Neuron (in vitro differentiated cells): ENCODE measurements around the gene CAPN5.

ENCODE experiments used
- H2AFZ ChIP-seq: one replicate; pipeline ENCODE4 v1.6.1; 2013; ENCODE audit warnings: low read depth, mild to moderate bottlenecking, inconsistent platforms, low read length, moderate library complexity
- H3K27me3 ChIP-seq: one replicate; pipeline ENCODE4 v1.6.1; 2013; ENCODE audit warnings: low read length; ENCODE audit not compliant: insufficient read depth
- H3K36me3 ChIP-seq: one replicate; pipeline ENCODE4 v1.6.1; 2013; ENCODE audit warnings: low read length; ENCODE audit not compliant: insufficient read depth
- H3K4me1 ChIP-seq: one replicate; pipeline ENCODE4 v1.6.1; 2013; ENCODE audit warnings: low read length; ENCODE audit not compliant: insufficient read depth
- H3K4me3 ChIP-seq: 2 replicates; pipeline ENCODE4 v1.5.1; 2013; ENCODE audit warnings: mild to moderate bottlenecking, low read length, moderate library complexity
- H3K9me3 ChIP-seq: one replicate; pipeline ENCODE4 v1.6.1; 2013; ENCODE audit warnings: low read length

The CAPN5 gene

DNA sequence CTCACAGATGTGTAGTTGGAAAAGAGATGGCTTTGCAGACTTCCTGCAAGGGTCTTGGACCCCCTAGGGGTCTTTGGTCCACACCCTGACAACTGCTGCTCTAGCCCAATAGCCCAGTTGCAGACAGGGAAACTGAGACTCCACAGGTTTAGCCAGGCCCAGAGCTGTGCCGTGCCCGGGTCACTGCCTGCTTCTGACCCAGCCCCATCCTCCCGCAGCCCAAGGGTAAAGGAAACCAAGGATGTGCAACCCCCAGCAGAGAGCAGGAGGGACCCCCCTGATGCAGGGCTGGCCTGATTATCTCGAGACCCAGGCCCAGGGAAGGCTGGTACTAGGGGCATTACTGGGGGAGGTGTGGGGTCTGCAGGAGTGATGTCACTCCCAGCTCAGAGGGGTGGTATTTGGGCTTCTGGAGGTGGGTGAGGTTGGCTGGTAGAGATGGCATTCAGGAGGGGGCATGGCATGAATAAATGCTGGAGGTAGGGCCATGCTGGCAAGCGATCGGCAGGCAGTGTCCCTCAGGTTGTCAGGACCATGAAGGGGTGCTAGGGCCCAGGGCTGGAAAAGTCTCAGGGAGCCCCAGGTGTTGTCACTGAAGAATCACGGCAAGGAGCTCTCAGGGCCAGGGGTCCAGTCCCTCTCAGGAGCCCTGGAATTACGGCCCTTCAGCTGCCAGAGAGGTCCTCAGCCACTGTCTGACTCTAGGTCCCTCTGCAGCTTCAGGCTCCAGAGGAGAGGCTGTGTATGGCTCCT lies 82.4 kb downstream of the CAPN5 start:
- no peaks in the 10 kb centered on the region for H3K9me3 ChIP-seq

DNA sequence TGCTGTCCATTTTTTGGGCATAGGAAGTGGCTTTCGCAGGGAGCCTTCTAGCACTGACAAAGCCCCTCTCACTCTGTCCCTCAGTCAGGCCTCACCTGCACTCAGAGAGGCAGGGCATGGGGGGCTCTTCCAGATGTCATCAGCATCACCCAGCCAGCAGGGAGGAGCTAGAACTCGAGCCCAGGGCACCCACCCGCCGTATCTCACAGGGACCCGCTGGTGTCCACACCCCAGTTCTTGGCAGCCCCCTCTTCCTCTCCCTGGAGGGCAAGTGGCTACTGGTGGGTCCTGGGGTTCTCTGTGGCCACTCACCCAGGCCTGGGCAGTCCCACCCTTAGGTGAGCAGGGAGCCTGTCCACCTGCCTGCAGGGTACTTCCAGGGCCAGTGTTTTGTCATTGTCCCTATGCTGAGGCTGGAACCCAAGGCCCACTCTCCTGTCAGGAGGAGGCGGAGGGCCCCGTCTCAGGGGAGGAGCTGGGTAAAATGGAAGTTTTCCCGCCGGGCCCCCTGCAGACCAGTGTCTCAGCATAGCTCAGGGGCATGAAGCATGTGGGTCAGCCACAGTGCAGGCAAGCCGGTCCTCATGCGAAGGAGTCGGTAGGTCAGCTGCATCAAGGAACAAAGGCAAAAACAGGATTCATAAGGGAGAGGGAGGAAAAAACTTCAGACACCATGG lies 83.1 kb downstream of the CAPN5 start:
- H3K4me3 ChIP-seq = no peak overlapping the region
- H3K9me3 ChIP-seq = no peaks in the 10 kb centered on the region
- H3K27me3 ChIP-seq = peaks cover 7% of the 10 kb centered on the region
- peaks cover 4% of the 10 kb centered on the region for H3K4me1 ChIP-seq
- no peak overlapping the region for H2AFZ ChIP-seq
- H3K36me3 ChIP-seq = no peaks in the 10 kb centered on the region

More for the DNA sequence above, 82.4 kb downstream of the CAPN5 start:
- no peak overlapping the region for H2AFZ ChIP-seq
- peaks cover 4% of the 10 kb centered on the region for H3K4me1 ChIP-seq
- peaks cover 7% of the 10 kb centered on the region for H3K27me3 ChIP-seq
- no peaks in the 10 kb centered on the region for H3K36me3 ChIP-seq
- no peak overlapping the region for H3K4me3 ChIP-seq

DNA sequence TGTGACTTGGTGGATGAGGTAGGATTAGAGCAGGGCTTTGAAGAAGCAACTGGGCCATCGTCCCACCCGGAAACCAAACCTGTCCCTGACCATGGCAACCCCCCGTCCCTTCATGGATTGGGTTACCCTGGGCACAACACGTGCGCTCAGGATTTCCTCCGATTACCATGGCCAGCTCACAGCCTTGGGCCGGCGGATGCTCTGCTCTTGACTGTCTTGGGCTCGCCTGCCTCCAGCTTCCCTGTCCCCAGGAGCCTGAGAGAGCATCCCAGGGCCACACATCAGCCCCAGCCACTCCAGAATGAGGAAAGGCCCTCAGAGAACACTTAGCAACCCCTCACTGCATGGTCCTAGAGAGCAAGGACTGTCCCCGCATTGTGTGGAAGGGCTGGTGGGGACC lies 84.1 kb downstream of the CAPN5 start:
- H3K9me3 ChIP-seq = no peaks in the 10 kb centered on the region
- H3K36me3 ChIP-seq = no peaks in the 10 kb centered on the region

DNA sequence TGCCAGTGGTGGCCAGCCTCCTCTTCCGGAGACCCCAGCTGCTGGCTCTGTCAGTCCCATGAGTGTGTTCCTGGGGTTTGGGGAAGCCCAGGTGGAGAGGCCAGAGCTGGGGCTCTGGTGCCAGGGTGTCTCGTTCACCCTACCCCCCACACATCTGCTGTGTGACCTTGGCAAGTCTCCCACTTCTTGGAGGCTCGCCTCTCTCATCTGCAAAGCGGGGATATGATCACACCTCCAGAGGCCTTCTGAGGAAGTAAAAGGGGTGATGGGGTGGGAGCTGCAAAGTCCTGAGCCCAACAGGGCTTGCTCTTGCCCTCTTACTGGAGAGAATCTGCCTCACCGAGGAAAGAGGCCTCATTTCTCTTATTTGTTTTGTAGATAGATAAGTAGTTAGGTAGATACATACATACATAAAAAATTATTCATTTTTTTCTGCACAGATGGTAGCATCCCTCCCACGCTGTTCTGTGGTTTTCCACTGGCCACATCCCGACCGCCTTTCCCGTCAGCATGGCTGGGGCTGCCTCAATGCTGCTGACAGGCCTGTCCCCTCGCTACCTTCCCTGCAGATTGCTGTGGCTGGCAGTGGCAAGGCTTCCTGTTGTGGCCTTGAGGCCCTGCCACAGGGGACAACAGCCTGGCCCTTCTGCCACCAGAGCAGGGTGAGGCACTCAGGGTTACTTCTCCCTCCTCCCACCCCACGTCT lies 85.2 kb downstream of the CAPN5 start:
- no peaks in the 10 kb centered on the region for H3K36me3 ChIP-seq
- H2AFZ ChIP-seq = no peak overlapping the region
- peaks cover 4% of the 10 kb centered on the region for H3K4me1 ChIP-seq
- peaks cover 4% of the 10 kb centered on the region for H3K27me3 ChIP-seq
- no peaks in the 10 kb centered on the region for H3K9me3 ChIP-seq
- no peak overlapping the region for H3K4me3 ChIP-seq

More for the DNA sequence above, 84.1 kb downstream of the CAPN5 start:
- Histone ChIP-seq H3K4me1 (peaks cover 4% of the 10 kb centered on the region), H3K4me3 (no peak overlapping the region), H3K27me3 (peaks cover 7% of the 10 kb centered on the region), H2AFZ (no peak overlapping the region)

DNA sequence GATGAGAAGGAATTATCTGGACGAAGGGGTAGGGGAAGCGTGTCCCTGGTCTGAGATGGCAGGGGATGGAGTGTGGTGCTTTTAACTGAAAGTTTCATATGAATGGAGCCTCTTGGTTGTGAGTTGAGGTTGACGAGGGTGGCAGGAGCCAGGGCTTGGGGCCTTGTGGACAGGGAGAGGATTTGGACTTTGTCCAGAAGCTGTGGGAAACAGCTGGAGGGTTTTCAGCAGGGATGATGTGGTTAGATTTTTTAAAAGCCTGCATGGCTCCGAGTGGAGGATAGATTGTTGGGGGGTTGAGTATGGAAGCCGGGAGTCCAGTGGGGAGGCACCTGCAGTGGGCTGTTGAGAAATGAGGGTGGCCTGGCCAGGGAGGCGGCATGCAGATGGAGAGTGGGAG lies 86.1 kb downstream of the CAPN5 start:
- Histone ChIP-seq H2AFZ (no peak overlapping the region), H3K4me3 (no peak overlapping the region), H3K27me3 (peaks cover 4% of the 10 kb centered on the region), H3K4me1 (peaks cover 4% of the 10 kb centered on the region), H3K9me3 (no peaks in the 10 kb centered on the region), H3K36me3 (no peaks in the 10 kb centered on the region)

DNA sequence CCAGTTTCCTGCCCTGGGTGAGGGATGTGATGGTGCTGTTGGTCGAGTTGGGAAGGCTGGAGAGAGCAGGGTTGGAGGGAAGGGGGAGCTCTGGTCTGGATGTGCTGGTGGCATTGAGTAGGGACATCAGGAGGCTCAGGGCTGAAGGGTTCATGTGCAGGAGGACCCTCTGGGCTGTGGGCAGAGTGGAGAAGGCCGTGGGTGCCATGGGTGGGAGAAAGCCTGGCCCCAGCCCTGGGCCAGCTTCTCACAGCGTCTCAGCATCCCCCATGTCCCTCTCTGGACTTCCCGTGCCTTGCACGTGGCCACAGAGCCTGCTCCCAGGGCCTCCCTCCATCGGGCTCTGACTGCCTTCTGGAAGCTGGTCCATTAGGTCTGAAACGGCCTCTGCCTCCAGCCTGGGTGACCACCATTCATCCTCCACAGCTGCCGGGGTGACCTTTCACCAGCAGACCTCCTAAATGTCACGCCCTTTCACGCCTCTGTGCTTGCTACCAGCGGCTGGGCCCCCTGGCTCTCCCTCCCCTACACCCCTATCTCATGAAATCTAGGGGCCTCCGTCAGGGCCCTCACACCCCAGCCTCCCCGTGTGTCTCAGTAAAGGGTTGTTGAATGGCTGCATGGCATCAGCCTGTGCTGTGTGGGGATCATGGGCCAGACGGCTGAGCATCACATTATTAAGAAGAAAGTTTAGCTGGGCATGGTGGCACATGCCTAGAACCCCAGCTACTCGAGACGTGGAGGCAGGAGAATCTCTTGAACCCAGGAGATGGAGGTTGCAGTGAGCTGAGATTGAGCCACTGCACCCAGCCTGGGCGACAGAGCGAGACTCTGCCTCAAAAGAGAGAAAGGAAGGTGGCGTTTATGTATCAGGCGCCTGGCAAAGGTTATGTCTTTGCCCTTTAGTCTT lies 86.8 kb downstream of the CAPN5 start:
- Histone ChIP-seq H3K4me3 (no peak overlapping the region), H3K4me1 (no peaks in the 10 kb centered on the region), H3K36me3 (no peaks in the 10 kb centered on the region), H3K27me3 (no peaks in the 10 kb centered on the region), H2AFZ (no peak overlapping the region), H3K9me3 (no peaks in the 10 kb centered on the region)

DNA sequence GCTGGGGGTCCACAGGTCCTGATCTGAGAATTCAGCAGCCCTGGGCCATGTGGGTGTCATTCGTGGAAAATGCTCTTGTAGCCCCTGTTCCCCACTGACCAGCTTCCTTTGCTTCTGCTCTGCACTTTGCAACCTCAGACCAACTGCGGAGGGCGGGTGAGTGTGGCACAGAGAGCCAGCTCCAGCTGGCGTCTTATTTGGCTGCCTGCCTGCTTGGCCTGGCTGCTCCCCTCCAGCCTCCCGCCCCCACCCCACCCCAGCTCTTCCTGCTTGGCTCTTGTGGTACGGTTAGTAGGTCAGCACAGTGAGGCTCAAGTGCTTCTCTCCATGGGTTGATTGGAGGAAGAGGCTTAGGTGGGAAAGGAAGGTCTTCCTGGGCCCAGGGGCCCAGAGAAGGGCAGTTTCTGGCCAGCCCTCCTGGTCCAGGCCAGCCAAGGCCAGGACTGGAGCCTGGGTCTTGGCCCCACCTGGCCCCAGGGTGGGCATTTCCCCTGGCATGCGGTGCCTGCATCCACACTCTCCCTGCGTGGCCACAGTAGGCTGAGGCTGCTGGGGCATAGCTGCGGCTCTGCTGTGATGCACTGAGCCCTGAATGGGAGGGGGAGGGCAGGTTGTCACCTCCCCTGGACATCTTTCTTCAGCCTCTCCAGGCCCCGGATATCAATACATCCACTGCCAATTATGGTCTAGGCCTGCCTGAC lies 87.8 kb downstream of the CAPN5 start:
- Histone ChIP-seq H3K9me3 (no peaks in the 10 kb centered on the region), H3K36me3 (no peaks in the 10 kb centered on the region), H3K4me1 (no peaks in the 10 kb centered on the region), H3K27me3 (no peaks in the 10 kb centered on the region), H2AFZ (no peak overlapping the region), H3K4me3 (no peak overlapping the region)

DNA sequence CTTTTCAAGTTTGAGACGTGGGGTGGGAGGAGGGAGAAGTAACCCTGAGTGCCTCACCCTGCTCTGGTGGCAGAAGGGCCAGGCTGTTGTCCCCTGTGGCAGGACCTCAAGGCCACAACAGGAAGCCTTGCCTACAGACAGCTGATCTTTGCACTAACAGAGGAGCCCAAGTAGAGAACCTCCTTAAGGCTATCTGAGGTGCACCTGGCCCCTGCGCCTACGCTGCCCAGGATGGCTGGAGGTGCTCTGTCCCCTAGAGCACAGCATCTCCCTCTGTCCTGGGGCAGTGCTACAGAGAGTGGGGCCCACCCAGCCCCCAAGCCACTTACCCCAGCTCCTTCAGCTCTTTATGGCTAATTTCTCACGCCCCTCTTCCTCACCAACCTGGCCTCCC lies 88.3 kb downstream of the CAPN5 start:
- Histone ChIP-seq H3K36me3 (no peaks in the 10 kb centered on the region), H3K27me3 (no peaks in the 10 kb centered on the region), H3K4me1 (no peaks in the 10 kb centered on the region), H2AFZ (no peak overlapping the region), H3K4me3 (no peak overlapping the region), H3K9me3 (no peaks in the 10 kb centered on the region)

DNA sequence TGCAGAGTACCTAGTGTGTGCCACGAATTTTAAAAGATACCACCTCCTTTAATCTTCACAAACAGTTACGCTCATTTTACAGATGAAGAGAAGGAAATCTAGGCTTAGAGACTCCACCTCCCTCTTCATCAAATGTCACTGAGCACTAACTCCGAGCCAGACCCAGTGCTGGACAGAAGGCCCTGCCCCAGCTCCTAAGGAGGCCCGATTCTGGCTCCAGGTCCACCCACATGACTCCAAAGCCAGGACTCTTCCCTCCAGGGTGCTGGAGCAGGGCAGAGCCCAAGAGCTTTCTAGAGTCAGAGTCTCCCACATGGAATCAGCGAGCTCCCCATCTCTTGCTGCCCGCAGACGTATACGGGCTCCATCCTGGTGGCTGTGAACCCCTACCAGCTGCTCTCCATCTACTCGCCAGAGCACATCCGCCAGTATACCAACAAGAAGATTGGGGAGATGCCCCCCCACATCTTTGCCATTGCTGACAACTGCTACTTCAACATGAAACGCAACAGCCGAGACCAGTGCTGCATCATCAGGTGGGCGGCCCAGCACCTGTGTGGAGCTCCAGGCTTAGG lies 88.9 kb downstream of the CAPN5 start:
- H3K4me3 ChIP-seq = no peak overlapping the region
- no peaks in the 10 kb centered on the region for H3K27me3 ChIP-seq
- H3K36me3 ChIP-seq = no peaks in the 10 kb centered on the region
- no peaks in the 10 kb centered on the region for H3K4me1 ChIP-seq
- H2AFZ ChIP-seq = no peak overlapping the region
- H3K9me3 ChIP-seq = no peaks in the 10 kb centered on the region

DNA sequence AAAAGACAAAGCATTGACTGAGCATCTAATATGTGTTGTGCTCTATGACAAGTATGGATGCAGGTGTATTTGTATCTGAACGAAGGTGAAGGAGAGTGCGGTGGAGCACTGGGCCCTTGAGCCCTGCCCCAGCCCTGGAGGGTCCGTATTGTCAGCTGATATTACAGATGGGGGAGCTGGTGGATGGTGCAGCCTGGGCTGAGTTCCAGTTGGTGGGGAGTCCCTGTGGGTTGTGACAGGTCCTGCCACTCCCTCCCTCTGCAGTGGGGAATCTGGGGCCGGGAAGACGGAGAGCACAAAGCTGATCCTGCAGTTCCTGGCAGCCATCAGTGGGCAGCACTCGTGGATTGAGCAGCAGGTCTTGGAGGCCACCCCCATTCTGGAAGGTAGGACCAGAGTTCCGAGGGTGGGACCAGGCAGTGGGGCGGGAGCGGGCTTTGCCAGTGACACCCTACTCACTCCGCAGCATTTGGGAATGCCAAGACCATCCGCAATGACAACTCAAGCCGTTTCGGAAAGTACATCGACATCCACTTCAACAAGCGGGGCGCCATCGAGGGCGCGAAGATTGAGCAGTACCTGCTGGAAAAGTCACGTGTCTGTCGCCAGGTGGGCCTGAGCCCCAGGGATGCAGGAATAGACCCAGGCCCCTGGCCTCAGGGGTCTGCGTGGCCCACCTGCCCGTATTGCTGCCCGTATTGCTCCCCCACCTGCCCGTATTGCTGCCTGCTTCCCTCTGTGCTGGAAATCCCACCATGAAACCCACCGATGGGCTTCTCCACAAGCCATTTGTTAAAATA lies 89.8 kb downstream of the CAPN5 start:
- no peak overlapping the region for H3K4me3 ChIP-seq
- H3K4me1 ChIP-seq = no peaks in the 10 kb centered on the region
- H3K36me3 ChIP-seq = no peaks in the 10 kb centered on the region
- H3K9me3 ChIP-seq = peaks cover 2% of the 10 kb centered on the region
- H2AFZ ChIP-seq = no peak overlapping the region
- peaks cover 4% of the 10 kb centered on the region for H3K27me3 ChIP-seq

DNA sequence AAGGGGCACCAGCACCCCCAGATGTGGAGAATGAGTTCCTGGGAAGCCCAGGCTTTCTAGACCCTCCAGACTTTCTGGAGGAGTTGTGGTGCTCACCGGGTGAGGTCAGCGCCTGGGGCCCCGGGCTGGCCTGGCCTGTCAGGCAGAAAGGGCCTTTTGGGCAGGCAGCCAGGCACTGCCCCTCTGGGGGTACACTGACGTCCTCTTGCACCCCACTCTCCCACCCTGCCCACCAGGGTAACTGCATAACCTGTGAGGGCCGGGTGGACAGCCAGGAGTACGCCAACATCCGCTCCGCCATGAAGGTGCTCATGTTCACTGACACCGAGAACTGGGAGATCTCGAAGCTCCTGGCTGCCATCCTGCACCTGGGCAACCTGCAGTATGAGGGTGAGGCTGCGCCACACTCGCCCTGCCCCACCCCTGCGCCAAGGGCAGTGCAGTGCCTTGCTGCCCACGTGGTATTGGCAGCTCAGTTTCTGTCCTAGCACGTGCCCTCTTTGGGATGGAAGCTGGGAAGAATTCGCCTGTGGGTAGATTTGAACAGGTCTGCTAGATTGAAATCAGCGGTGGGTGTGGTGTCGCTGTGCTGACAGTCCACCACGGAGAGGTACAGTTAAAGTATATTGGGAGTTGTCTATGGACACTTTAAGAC lies 91.4 kb downstream of the CAPN5 start:
- no peaks in the 10 kb centered on the region for H3K36me3 ChIP-seq
- H3K4me1 ChIP-seq = no peaks in the 10 kb centered on the region
- H2AFZ ChIP-seq = no peak overlapping the region
- H3K4me3 ChIP-seq = no peak overlapping the region
- H3K9me3 ChIP-seq = peaks cover 2% of the 10 kb centered on the region
- peaks cover 4% of the 10 kb centered on the region for H3K27me3 ChIP-seq
